Measurements from ENCODE around the gene GFM2.
"Not testable (repeated sequence)": the region's sequence is repeated elsewhere in the genome, so short reads cannot be mapped to it uniquely, and the experiment has no call there.

The GFM2 gene, protein sequence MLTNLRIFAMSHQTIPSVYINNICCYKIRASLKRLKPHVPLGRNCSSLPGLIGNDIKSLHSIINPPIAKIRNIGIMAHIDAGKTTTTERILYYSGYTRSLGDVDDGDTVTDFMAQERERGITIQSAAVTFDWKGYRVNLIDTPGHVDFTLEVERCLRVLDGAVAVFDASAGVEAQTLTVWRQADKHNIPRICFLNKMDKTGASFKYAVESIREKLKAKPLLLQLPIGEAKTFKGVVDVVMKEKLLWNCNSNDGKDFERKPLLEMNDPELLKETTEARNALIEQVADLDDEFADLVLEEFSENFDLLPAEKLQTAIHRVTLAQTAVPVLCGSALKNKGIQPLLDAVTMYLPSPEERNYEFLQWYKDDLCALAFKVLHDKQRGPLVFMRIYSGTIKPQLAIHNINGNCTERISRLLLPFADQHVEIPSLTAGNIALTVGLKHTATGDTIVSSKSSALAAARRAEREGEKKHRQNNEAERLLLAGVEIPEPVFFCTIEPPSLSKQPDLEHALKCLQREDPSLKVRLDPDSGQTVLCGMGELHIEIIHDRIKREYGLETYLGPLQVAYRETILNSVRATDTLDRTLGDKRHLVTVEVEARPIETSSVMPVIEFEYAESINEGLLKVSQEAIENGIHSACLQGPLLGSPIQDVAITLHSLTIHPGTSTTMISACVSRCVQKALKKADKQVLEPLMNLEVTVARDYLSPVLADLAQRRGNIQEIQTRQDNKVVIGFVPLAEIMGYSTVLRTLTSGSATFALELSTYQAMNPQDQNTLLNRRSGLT

DNA sequence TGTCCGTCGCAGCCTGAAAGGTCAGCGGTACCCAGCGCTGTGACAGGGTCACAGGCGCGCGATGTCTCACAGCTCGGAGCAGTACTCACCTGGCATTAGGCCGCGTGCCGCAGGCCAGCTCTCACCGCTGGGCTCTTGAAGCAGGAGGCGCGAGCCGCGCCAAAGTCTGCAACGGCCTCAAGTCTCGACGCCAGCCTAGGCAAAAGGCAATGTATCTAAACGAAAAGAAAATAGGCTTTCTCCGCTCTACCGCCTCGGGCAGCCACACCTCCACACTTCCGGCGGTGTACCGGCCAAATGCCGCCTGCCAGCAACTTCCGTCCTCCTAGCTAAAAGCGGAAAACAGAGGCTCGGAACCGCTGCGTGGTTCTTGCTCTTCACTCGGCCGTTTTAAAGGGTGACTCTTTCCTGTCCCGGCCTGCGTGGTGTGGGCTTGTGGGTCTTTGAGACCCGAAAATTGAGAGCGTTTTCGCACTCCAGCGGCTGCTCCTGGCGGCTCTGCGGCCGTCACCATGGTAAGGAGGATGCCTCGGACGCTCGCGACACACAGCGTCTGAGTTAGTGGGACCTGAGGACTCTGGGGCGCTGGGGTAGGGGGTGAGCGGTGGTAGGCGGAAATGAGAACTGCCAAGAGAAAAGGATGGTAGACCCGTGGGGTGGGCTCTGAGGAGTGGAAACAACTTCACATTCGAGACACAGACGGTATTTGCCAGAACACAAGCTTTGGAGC, at the start of gene GFM2, which contains the start of gene NSA2:
GFM2 (minus strand) TSS at position 269 of the 730 bp plus-strand sequence. CDS start 3,375 bp downstream, outside the sequence.
NSA2 (plus strand) TSS at position 401 of the 730 bp plus-strand sequence; CDS start at position 513, 112 bp downstream.
- DNase-seq = peak; percentile 84

DNA sequence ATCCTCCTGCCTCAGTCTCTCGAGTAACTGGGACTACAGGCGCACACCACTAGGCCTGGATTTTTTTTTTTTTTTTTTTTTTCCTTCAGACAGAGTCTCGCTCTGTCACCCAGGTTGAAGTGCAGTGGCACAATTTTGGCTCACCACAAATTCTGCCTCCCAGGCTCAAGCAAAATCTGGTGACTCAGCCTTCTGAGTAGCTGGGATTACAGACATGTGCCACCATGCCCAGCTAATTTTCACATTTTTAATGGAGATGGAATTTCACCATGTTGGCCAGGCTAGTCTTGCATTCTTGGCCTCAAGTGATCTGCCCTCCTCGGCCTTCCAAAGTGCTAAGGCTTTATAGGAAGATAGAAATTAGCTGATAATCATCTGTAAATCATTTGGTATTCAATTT, 44.0 kb upstream of the GFM2 start:
- DNase-seq = peak; percentile 29

DNA sequence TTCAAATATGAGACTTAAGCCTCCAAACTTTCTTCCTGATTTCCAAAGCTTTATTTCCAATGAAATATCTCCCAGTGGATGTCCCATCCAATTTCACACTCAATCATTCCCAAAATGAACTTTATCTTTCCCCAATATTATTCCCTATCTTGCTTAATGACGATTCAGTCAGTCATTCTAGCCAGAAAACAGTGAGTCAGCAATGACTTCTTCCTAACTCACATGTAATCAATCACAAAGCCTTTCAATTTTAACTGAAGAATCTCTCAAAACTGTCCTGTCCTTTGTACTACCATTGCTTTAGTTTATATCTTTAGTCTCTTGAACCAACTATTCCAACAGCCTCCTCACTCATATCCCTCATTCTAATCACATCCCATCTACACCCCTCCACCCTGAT, 35.0 kb upstream of the GFM2 start:
- DNase-seq = no peak

DNA sequence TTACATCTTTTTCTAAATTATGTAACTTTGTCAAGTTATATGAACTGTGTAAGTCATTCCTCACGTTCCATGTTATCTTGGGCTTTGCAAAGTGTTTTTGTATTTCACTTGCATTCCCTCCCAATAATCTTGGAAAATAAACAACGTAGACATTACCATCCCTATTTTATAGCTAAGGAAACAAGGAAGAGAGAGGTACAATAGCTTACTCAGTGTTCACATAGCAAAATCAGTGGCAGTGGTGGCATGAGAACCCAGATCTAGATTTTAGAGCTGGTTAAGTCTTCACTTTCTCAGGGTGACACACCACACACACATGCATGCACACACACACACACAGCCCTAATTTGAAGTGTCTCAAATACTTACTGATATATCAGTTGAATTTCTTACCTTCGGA, 34.3 kb upstream of the GFM2 start:
- no peak for DNase-seq

DNA sequence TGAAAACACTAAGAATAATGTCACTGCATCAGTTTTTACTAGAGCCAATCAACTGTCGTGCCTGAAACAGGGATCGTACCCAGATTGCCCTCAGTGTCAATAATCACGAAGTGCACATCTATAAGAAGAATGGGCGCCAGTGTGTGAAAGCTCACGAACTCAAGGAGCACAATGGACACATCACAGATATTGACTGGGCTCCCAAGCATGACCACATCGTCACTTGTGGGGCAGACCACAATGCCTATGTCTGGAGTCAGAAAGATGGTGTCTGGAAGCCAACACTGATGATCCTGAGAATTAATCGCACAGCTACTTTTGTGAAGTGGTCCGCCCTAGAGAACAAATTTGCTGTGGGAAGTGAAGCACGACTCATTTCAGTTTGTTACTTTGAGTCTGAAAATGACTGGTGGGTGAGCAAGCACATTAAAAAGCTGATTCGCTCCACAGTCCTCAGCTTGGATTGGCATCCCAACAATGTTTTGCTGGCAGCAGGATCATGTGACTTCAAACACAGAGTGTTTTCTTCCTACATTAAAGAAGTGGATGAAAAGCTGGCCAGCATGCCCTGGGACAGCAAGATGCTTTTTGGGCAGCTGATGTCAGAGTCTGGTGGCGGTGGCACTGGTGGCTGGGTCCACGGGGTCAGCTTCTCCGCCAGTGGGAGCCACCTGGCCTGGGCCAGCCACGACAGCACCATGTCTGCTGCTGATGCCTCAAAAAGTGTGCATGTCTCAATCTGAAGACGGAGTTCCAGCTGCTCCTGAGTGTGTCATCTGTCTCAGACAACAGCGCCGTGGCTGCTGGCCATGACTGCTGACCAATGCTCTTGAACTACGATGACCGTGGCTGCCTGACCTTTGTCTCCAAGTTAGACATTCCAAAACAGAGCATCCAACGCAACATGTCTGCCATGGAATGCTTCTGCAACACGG, 32.3 kb upstream of the GFM2 start:
- DNase-seq = no peak

DNA sequence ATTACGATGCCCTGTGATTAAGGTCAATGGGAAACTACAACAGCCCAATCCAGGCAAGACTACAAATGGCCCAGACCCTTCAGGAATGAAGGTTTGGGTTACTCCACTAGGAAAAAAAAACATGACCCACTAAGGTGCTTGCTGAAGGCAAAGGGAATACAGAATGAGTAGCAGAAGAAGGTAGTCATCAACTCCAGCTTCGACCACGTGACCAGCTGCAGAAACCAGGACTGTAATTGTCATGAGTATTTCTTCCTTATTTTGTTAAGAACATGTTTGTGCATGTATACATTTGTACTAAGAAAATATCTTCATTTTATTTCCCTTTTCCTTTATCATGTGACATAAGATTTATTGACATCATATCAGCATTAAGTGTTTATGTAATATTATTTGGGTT, 24.8 kb upstream of the GFM2 start:
- not testable (repeated sequence) for DNase-seq

DNA sequence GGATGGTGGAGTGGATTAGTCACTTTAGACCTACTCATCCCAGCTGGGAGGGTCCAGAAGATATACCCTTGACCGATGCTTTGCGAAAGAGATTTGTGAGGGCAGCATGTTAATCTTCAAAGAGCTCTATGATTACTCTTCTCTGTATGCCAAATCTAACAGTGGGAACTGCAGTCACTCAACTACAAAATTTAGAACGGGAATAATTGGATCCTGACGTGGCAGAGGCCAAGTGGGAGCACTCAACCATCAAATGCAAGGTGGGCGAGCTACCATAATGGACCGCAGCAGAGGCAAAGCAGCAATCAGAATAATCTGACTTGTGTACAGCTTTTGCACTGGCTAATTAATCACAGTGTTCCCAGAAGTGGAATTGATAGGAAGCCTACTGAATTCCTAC, 20.5 kb upstream of the GFM2 start:
- no peak for DNase-seq

DNA sequence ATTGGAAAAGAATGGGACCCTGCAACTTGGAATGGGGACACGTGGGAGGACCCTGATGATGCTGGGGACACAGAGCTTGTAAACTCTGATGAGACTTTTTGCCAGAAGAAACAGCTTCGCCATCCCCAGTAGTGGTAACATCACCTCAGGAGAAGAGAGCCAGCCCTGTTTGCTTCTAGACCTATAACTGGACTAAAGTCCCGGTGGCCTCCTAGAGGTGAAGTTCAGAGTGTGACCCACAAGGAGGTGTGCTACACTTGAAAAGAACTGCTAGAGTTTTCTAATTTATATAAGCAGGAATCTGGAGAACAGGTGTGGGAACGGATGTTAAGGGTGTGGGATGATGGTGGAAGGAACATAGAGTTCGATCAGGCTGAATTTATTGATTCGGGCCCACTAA, 19.9 kb upstream of the GFM2 start:
- no peak for DNase-seq

DNA sequence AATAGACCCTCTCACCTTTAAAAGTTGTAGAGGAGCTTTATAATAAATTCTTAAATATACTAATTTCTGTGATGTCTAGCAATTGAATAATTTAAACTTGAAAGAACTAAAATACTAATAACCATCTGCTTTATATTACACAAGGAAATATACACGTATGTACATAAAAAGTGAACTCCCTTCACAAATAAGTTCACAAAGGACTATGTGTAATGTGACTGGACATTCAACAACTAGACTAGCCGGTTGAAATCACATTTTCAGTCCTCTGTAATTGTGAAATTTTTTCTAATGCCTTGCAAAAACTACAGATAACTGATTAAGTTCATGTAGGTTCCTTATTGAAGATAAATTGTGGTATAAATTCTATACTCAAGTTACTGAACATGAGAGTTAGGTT, 11.7 kb upstream of the GFM2 start:
- no peak for DNase-seq

DNA sequence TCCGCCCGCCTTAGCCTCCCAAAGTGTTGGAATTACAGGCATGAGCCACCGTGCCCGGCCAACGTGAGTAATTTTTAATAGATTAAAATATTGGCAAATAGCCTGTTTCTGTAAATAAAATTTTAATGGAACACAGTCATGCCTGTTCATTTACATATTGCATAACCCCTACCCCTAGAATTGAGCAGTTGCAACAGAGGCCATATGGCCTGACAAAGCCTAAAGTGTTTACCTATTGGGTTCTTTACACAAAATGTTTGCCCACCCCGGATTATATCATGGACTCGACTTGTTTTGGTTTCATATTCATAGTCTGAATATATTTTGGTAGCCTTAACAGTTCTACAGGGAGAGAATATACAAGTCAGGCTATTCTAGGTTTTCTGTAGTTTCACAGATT, 5.4 kb upstream of the GFM2 start:
- DNase-seq = no peak

DNA sequence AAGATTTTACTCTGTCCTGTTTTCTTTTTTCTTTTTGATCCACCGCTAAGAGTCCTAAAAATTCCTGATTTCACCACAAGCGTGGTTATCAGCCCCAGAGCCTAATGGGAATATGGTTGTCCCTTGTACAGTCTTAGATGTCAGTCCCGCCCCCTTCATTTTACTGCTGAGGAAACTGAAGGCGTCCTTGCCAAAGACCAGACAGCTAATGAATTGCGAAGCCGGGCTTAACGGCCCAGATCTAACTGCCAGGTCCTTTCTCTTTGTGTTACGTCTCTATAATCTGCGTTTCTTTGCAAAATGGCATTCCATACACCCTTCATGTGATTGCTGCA, 629 bp upstream of the GFM2 start:
- DNase-seq = no peak

DNA sequence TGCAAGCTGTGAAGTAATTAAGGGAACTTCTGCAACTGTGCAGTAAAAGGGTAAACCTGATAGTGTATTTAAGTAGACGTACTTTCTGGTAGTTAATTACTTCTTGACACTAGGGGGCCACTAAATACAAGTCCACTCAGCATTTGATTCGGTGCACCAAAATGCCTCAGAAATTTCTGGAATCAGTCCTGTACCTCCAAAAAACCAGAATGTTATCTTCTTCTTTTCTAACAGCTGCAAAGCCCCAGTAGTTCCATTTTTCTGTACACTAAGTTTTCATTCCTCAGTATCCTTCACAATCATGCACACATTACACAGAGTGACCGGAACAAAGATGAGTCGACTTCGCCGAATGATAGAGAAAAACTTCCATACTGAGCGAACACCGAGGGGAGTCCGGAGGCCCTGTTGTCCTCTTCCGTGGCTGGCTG, 484 bp downstream of the GFM2 start:
- DNase-seq = peak; percentile 10

DNA sequence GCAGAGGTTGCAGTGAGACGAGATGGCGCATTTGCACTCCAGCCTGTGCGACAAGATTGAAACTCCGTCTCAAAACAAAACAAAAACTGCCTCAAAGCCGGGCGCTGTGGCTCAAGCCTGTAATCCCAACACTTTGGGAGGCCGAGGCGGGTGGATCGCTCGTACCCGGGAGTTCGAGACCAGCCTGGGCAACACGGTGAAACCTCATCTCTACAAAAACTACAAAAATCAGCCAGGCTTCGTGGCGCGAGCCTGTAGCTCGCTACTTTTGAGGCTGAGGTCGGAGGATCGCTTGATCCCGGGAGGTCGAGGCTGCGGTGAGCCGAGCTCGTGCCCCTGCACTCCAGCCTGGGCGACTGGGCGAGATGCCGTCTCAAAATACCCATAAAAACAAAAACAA, 988 bp downstream of the GFM2 start:
- no peak for DNase-seq

DNA sequence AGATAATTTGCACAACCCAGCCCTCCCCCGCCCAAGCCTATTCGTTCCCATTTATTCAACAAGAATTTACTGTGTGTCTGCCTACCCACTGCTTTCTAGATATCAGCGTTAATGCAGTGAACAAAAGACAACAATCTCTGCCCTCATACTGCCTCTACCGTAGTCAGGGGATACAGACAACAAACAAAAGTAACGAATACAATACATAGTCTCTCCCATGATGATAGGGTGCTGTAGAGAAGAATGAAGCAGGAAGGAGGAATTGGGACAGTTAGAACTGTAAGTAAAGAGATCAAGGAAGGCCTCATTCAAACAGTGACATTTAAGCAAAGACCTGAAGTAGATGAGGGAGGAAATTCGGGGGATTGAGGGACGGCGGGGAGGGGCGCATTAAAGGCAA, 1.7 kb downstream of the GFM2 start:
- DNase-seq = no peak

DNA sequence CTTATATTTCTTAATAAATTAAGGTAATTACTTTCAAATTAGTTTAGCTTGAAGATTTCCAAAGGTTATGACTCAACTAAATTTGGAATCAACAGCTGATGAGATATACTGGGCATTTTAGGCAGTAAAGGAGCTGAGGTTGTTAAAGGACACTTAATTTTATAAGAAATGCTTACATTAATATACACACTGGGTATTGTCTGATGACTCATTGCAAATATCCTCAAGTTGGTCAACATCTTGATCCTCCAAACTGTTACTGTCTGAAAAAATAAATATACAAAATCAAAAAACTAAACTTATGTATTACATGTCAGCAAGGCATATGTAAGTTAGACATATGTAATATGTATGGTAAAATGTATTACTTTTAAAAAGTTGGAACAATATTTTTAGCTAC, 3.4 kb downstream of the GFM2 start:
- no peak for DNase-seq

DNA sequence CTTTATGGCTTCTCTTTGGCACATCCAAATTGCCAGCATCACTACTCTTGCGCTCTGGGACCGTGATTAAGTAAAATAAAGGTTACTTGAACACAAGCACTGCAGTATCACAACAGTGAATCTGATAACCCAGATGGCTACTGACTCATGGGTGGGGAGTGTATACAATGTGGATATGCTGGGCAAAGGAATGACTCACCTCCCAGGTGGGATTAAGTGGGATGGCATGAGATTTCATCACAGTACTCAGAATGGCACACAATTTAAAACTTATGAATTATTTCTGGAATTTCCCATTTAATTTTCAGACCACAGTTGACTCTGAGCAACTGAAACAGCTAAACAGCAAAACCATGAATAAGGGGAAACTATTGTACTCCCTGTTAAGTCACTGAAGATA, 4.3 kb downstream of the GFM2 start:
- DNase-seq = no peak

DNA sequence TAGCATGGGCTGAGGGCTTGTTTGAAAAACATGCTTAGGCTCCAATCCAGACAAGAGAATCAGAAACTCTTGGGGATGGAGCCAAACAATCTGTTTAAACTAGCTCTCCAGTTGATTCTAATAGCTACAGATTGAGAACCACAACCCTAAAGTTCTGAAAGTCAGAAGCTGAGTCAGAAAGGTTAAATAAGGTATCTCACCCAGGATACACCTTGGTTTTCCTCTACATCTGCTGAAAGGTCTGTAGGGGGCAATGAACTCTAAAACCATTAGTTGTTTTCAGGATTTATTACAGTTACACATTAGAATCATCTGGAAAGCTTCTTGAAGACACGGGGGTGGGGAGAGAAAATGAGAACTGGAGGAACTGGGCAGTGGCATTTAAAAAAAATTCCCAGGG, 5.7 kb downstream of the GFM2 start:
- DNase-seq = peak; percentile 8

DNA sequence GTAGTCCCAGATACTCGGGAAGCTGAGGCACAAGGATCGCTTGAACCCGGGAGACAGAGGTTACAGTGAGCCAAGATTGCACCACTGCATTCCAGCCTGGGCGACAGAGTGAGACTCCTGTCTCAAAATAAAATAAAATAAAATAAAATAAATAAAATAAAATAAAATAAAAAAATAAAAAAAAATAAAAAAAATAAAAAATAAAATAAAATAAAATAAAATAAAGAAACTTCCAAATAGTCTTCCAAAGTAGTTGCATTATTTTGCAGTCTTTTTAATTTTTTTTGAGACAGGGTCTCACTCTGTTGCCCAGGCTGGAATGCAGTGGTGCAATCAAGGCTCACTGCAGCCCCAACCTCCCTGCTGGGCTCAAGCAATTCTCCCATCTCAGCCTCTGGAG, 18.2 kb downstream of the GFM2 start:
- DNase-seq = not testable (repeated sequence)

DNA sequence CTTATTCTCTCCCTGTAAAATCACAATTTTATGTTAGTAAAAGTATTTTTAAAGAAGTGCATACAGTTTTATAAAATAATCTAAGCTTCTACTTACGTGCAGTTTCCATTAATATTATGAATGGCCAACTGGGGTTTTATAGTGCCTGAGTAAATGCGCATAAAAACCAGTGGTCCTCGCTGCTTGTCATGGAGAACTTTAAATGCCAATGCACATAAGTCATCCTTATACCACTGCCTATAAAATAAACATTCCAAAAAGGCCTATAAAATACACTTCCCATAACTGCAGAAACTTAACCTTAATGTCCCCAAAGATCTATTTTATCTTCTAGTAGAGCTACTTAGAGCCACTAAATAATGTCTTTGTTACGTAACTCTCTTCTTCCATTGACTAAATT, 28.5 kb downstream of the GFM2 start:
- no peak for DNase-seq

DNA sequence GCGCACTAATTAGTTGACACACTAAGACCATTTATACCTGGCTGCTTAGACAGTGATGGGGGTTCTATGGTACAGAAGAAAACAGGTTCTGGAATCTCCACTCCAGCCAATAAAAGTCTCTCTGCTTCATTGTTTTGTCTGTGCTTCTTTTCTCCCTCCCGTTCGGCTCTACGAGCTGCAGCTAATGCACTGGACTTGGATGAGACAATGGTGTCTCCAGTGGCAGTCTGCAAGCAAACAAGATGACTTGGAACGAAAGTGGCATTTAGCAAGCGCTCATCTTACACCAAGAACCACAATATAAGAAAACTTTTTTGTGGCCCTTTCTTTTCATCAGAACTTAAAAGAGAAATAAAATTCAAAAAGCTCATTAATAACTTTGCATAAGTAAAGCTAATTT, 30.2 kb downstream of the GFM2 start:
- no peak for DNase-seq

DNA sequence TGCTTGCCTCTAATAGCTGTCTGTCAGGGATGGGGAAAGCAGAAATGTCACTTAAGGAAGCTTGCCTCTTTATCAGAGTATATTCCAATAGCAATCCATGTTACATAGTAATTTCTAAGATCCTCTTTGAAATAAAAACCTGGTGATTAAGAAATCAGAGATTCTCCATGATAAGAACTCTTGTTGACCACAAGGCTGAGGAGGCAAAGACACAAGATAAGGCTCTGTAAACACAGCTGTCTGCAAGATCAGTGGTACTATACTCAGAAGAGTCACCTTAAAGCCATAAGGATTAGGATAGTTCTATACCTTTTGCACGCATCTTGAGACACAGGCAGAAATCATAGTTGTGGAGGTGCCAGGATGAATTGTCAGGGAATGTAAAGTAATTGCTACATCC, 41.6 kb downstream of the GFM2 start:
- DNase-seq = no peak

DNA sequence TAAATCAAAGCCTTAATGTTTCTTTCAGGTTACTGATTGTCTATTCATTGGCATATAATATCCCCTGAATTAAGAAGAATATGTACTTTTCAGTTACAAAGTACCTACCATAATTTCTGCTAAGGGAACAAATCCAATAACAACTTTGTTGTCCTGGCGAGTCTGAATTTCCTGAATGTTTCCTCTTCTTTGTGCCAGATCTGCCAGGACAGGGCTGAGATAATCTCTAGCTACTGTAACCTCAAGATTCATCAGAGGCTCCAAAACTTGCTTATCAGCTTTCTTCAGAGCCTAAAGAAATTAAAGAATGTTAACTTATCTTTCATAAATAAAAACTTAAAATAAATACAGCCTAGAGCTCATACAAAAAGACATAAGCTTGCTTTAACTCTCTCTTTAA, 44.6 kb downstream of the GFM2 start:
- DNase-seq = no peak

DNA sequence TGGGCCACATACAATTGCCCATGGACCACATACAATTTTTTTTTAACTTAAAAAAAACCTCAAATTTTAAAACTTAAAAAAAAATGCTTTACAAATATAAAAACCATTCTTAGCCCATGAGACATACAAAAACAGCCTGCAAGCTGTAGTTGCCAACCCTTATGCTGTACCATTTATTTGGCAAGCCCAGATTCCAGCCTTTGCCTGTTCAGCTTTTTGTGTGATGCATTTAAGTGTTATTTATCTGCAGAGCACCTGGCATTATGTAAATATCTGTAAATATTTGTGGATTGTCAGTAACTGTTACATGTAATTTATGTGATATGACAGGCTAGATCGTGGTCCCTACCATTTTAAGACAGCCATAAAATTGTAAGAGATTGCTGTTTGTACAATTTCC, 49.3 kb downstream of the GFM2 start:
- DNase-seq = no peak
